K562 (cell line): Measurements from ENCODE around the gene AP1M1. TPM values are rescaled to one million over a fixed set of nuclear protein-coding genes. Genes with fewer than 3 reads are reported as not detected.

Experiments used
- CREB3 ChIP-seq: fragments of 450-650 bp; conservative IDR thresholded peaks from 2 replicates; pipeline ENCODE4 v1.6.1; 2016; ENCODE audit warnings: missing genetic modification characterization, low read depth, mild to moderate bottlenecking, missing compliant biosample characterization, moderate library complexity
- ETV1 ChIP-seq: fragments of 450-650 bp; conservative IDR thresholded peaks from 2 replicates; pipeline ENCODE4 v1.6.1; 2016; ENCODE audit warnings: missing genetic modification characterization, control low read depth, low read depth, missing compliant biosample characterization
- FOXJ2 ChIP-seq: fragments of 200-800 bp; sonication (Bioruptor generic); IDR thresholded peaks from 2 replicates; pipeline ENCODE4 v1.6.1; 2016; ENCODE audit warnings: missing genetic modification characterization, missing compliant biosample characterization
- GABPB1 ChIP-seq: sonication (generic); formaldehyde crosslinking; IDR thresholded peaks from 2 replicates; pipeline ENCODE4 v1.8.0; 2022; ENCODE audit warnings: mild to moderate bottlenecking, missing genetic modification reagents
- HMBOX1 ChIP-seq: sonication (generic); IDR thresholded peaks from 2 replicates; pipeline ENCODE4 v1.6.1; 2016
- KAT2B ChIP-seq: IDR thresholded peaks from one replicate; pipeline ENCODE4 v1.6.1; 2012; ENCODE audit warnings: low read depth, mild to moderate bottlenecking, control low read depth, inconsistent platforms, low read length, moderate library complexity
- NCOA2 ChIP-seq, 2 experiments: fragments of 450-650 bp; IDR thresholded peaks; 2 replicates each; pipeline ENCODE4 v1.6.1; 2018; ENCODE audit warnings: mild to moderate bottlenecking in 2 of 2, moderate library complexity in 1 of 2; ENCODE audit not compliant: partially characterized antibody in 2 of 2
- POLR2B ChIP-seq: fragments of 450-650 bp; IDR thresholded peaks from 2 replicates; pipeline ENCODE4 v1.6.1; 2018; ENCODE audit warnings: low read depth; ENCODE audit not compliant: partially characterized antibody
- SMAD3 ChIP-seq: fragments of 450-650 bp; formaldehyde crosslinking; conservative IDR thresholded peaks from 2 replicates; pipeline ENCODE4 v1.4.0; 2020; ENCODE audit warnings: mild to moderate bottlenecking
- TEAD4 ChIP-seq, 2 experiments: sonication (generic) in 1 of 2; formaldehyde crosslinking in 1 of 2; IDR thresholded peaks; 2 replicates each; pipeline versions ENCODE4 v1.6.1 to v1.8.0; 2012 to 2022; ENCODE audit warnings: borderline replicate concordance in 1 of 2, inconsistent platforms in 1 of 2, low read length in 1 of 2, mild to moderate bottlenecking in 1 of 2, missing genetic modification reagents in 1 of 2
- TGIF2 ChIP-seq: sonication (generic); formaldehyde crosslinking; IDR thresholded peaks from 2 replicates; pipeline ENCODE4 v1.8.1; 2022; ENCODE audit warnings: mild to moderate bottlenecking, missing genetic modification reagents, moderate library complexity
- THRB ChIP-seq: fragments of 450-650 bp; formaldehyde crosslinking; conservative IDR thresholded peaks from 2 replicates; pipeline ENCODE4 v1.4.0; 2022; ENCODE audit warnings: mild to moderate bottlenecking, missing genetic modification characterization
- VEZF1 ChIP-seq: fragments of 200-800 bp; sonication (Bioruptor generic); IDR thresholded peaks from 2 replicates; pipeline ENCODE4 v1.6.1; 2017; ENCODE audit warnings: missing genetic modification characterization, missing compliant biosample characterization
- ZBED1 ChIP-seq: IDR thresholded peaks from 2 replicates; pipeline ENCODE4 v1.6.1; 2014
- ZMIZ1 ChIP-seq, 2 experiments: fragments of 150-350 bp in 1 of 2; IDR thresholded peaks; 2 replicates each; pipeline ENCODE4 v1.6.1; 2012 to 2016; ENCODE audit warnings: low read depth in 2 of 2, low read length in 2 of 2, mild to moderate bottlenecking in 1 of 2, moderate library complexity in 1 of 2
- ZNF12 ChIP-seq: sonication (generic); formaldehyde crosslinking; IDR thresholded peaks from 2 replicates; pipeline ENCODE4 v1.4.0; 2020; ENCODE audit warnings: mild to moderate bottlenecking, missing genetic modification reagents
- ZNF282 ChIP-seq: sonication (generic); formaldehyde crosslinking; IDR thresholded peaks from 2 replicates; pipeline ENCODE4 v1.8.1; 2023; ENCODE audit warnings: missing genetic modification reagents
- ZNF431 ChIP-seq: sonication (generic); formaldehyde crosslinking; IDR thresholded peaks from 2 replicates; pipeline ENCODE4 v1.8.0; 2022; ENCODE audit warnings: mild to moderate bottlenecking, missing genetic modification reagents
- polyA plus RNA-seq, 8 experiments: library from polyadenylated mRNA; depleted of rRNA in 4 of 8; stranded (reverse) in 5 of 8; unstranded in 3 of 8; fragments of >200 nt; fragmentation: Nextera tagmentation in 2 of 8; fragmentation: Illumina TruSeq in 1 of 8; extraction: Ambion mirVana in 2 of 8; extraction: Trizol in 1 of 8; gene quantifications; 2 replicates each; pipeline versions ENCODE4 v1.2.1 to v1.2.3, GENCODE V29; 2011 to 2014; ENCODE audit warnings: inconsistent platforms in 1 of 8, missing spikeins in 1 of 8
- total RNA-seq, 7 experiments: library from RNA; depleted of rRNA in 6 of 7; stranded (reverse); fragments of >200 nt in 6 of 7; fragmentation: Illumina TruSeq in 2 of 7; extraction: Trizol in 2 of 7; gene quantifications; 2 replicates each; pipeline versions ENCODE4 v1.2.1 to v1.2.3, GENCODE V29; 2011 to 2021; ENCODE audit warnings: low replicate concordance in 1 of 7

AP1M1 gene
- total and polyA plus RNA-seq, 9 of the 15 experiments (the other 6 are each of a cell fraction or from before 2014, with no cell fraction given) = 0.87 to 56.2 (median 29.1) TPM

- TF ChIP-seq ZMIZ1 (IDR thresholded peaks at IDR 0.05; ENCODE audit: low read depth in 2 of 2, low read length in 2 of 2) (peak in 1 of 2 experiments; percentile 92; a peak in 2 of 4 replicates), ZNF282 (no peak), POLR2B (peak; percentile 75), VEZF1 (CRISPR knock-in tag) (peak; percentile 83), SMAD3 (CRISPR knock-in tag) (peak; percentile 67; the same call in 1 of the 2 replicates), KAT2B (no peak), ETV1 (peak; percentile 99), TEAD4 (IDR thresholded peaks at IDR 0.05; ENCODE audit: low read length) (peak; percentile 94), TEAD4 (CRISPR knock-in tag; IDR thresholded peaks at IDR 0.05; ENCODE audit: borderline replicate concordance) (no peak), ZNF12 (CRISPR knock-in tag) (no peak), HMBOX1 (no peak), THRB (CRISPR knock-in tag) (no peak), TGIF2 (CRISPR knock-in tag) (no peak), ZNF431 (CRISPR knock-in tag) (no peak), ZBED1 (no peak), GABPB1 (CRISPR knock-in tag) (no peak), CREB3 (no peak), NCOA2 (IDR thresholded peaks at IDR 0.05; ENCODE audit: partially characterized antibody in 2 of 2) (peak in 1 of 2 experiments; percentile 47), FOXJ2 (tag) (no peak)
Observed at GRCh38 chr19:16258440-16258903, 60.8 kb downstream of the AP1M1 start (continued).
